DMS53 treated with DMSO at 0.1 percent for 48 hours (cell line): ENCODE data around the gene TRABD2B.

ENCODE experiments used
- DNase-seq: peaks from one replicate; lab custom pipeline; 2025; ENCODE audit not compliant: unreplicated experiment; lab: John Stamatoyannopoulos, UW

Gene TRABD2B

GRCh38 chr1:47993881-47994625 lies 3.1 kb downstream of the TRABD2B start:
- DNase-seq, result no peak

GRCh38 chr1:47993416-47993740 lies 3.8 kb downstream of the TRABD2B start:
- DNase-seq, result no peak

GRCh38 chr1:47992720-47993415 lies 4.3 kb downstream of the TRABD2B start:
- DNase-seq, result no peak

GRCh38 chr1:47991673-47992072 lies 5.5 kb downstream of the TRABD2B start:
- no peak for DNase-seq

GRCh38 chr1:47991187-47991586 lies 6.0 kb downstream of the TRABD2B start:
- DNase-seq, result no peak

GRCh38 chr1:47990286-47990685 lies 6.9 kb downstream of the TRABD2B start:
- no peak for DNase-seq

- no peak for DNase-seq
These were observed 9.6 kb downstream of the TRABD2B start for GRCh38 chr1:47987601-47988000.

GRCh38 chr1:47986761-47987200 lies 10.4 kb downstream of the TRABD2B start:
- no peak for DNase-seq

GRCh38 chr1:47985018-47985417 lies 12.2 kb downstream of the TRABD2B start:
- no peak for DNase-seq

- DNase-seq, result no peak
These were observed 12.9 kb downstream of the TRABD2B start for GRCh38 chr1:47984175-47984789.

GRCh38 chr1:47983691-47984090 lies 13.5 kb downstream of the TRABD2B start:
- DNase-seq, result no peak

- DNase-seq, result no peak
These were observed 15.4 kb downstream of the TRABD2B start for GRCh38 chr1:47981667-47982350.

GRCh38 chr1:47980501-47980900 lies 16.7 kb downstream of the TRABD2B start:
- no peak for DNase-seq

GRCh38 chr1:47979724-47980123 lies 17.5 kb downstream of the TRABD2B start:
- no peak for DNase-seq

GRCh38 chr1:47978486-47978885 lies 18.7 kb downstream of the TRABD2B start:
- no peak for DNase-seq

GRCh38 chr1:47976728-47977127 lies 20.5 kb downstream of the TRABD2B start:
- DNase-seq, result no peak

- DNase-seq, result no peak
These were observed 20.9 kb downstream of the TRABD2B start for GRCh38 chr1:47976267-47976666.

- no peak for DNase-seq
These were observed 21.8 kb downstream of the TRABD2B start for GRCh38 chr1:47975302-47975921.

GRCh38 chr1:47972864-47973432 lies 24.2 kb downstream of the TRABD2B start:
- DNase-seq, result no peak

- DNase-seq, result no peak
These were observed 25.6 kb downstream of the TRABD2B start for GRCh38 chr1:47971385-47972160.
